ENCODE measurements around the gene IFITM2.

Gene IFITM2

DNA sequence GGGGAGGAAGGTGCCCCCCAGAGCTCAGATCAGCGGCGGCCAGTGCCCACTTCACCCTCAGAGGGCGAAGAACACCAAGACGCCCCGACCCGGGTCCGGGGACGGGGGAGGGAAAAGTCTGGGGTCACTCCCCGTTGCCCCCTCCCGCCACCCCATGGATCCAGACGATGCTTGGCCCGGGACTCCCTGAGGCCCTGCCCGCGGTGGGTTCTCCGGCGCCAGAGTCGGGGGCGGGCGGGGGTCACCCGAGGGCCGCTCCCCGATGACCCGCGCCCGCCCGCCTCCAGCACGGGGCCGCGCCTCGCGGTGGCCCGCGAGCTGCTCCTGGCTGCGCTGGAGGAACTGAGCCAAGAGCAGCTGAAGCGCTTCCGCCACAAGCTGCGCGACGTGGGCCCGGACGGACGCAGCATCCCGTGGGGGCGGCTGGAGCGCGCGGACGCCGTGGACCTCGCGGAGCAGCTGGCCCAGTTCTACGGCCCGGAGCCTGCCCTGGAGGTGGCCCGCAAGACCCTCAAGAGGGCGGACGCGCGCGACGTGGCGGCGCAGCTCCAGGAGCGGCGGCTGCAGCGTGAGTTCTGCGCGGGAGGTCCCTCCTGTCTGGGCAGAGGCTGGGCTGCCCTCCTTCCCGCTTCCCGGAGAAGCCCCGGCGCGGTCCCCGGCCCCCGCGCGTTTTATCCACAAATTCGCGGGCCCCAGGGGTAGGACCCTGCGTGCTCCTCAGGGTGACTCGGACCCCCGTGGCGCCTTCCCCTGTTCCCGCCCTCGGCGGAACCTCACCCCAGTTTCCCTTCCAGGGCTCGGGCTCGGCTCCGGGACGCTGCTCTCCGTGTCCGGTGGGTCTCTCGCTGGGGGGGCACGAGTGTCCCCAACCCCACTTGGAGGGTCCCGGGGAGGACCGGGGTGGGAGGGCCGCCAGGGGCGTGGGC lies 28.3 kb upstream of the IFITM2 start:
- TF ChIP-seq, protein P1, sequence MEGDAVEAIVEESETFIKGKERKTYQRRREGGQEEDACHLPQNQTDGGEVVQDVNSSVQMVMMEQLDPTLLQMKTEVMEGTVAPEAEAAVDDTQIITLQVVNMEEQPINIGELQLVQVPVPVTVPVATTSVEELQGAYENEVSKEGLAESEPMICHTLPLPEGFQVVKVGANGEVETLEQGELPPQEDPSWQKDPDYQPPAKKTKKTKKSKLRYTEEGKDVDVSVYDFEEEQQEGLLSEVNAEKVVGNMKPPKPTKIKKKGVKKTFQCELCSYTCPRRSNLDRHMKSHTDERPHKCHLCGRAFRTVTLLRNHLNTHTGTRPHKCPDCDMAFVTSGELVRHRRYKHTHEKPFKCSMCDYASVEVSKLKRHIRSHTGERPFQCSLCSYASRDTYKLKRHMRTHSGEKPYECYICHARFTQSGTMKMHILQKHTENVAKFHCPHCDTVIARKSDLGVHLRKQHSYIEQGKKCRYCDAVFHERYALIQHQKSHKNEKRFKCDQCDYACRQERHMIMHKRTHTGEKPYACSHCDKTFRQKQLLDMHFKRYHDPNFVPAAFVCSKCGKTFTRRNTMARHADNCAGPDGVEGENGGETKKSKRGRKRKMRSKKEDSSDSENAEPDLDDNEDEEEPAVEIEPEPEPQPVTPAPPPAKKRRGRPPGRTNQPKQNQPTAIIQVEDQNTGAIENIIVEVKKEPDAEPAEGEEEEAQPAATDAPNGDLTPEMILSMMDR (IDR thresholded peaks at IDR 0.05; ENCODE audit: borderline replicate concordance, insufficient read depth, low read depth, low read length) = no peak
- no peak overlapping the region for H3K4me3 ChIP-seq (ENCODE audit: low read depth, low read length)

DNA sequence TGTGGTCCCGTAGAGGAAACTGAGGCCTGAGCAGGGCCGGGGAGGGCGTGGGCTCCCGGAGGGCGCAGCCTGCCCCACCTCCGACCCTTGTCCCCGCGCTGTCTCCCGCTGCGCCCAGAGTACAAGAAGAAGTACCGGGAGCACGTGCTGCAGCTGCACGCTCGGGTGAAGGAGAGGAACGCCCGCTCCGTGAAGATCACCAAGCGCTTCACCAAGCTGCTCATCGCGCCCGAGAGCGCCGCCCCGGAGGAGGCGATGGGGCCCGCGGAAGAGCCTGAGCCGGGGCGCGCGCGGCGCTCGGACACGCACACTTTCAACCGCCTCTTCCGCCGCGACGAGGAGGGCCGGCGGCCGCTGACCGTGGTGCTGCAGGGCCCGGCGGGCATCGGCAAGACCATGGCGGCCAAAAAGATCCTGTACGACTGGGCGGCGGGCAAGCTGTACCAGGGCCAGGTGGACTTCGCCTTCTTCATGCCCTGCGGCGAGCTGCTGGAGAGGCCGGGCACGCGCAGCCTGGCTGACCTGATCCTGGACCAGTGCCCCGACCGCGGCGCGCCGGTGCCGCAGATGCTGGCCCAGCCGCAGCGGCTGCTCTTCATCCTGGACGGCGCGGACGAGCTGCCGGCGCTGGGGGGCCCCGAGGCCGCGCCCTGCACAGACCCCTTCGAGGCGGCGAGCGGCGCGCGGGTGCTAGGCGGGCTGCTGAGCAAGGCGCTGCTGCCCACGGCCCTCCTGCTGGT lies 27.5 kb upstream of the IFITM2 start:
- TF ChIP-seq, protein P1 (IDR thresholded peaks at IDR 0.05; ENCODE audit: borderline replicate concordance, insufficient read depth, low read depth, low read length) = no peak
- no peak overlapping the region for H3K4me3 ChIP-seq (ENCODE audit: low read depth, low read length)

DNA sequence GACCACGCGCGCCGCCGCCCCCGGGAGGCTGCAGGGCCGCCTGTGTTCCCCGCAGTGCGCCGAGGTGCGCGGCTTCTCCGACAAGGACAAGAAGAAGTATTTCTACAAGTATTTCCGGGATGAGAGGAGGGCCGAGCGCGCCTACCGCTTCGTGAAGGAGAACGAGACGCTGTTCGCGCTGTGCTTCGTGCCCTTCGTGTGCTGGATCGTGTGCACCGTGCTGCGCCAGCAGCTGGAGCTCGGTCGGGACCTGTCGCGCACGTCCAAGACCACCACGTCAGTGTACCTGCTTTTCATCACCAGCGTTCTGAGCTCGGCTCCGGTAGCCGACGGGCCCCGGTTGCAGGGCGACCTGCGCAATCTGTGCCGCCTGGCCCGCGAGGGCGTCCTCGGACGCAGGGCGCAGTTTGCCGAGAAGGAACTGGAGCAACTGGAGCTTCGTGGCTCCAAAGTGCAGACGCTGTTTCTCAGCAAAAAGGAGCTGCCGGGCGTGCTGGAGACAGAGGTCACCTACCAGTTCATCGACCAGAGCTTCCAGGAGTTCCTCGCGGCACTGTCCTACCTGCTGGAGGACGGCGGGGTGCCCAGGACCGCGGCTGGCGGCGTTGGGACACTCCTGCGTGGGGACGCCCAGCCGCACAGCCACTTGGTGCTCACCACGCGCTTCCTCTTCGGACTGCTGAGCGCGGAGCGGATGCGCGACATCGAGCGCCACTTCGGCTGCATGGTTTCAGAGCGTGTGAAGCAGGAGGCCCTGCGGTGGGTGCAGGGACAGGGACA lies 26.7 kb upstream of the IFITM2 start:
- H3K4me3 ChIP-seq (ENCODE audit: low read depth, low read length) = no peak overlapping the region
- TF ChIP-seq, protein P1 (IDR thresholded peaks at IDR 0.05; ENCODE audit: borderline replicate concordance, insufficient read depth, low read depth, low read length) = no peak

DNA sequence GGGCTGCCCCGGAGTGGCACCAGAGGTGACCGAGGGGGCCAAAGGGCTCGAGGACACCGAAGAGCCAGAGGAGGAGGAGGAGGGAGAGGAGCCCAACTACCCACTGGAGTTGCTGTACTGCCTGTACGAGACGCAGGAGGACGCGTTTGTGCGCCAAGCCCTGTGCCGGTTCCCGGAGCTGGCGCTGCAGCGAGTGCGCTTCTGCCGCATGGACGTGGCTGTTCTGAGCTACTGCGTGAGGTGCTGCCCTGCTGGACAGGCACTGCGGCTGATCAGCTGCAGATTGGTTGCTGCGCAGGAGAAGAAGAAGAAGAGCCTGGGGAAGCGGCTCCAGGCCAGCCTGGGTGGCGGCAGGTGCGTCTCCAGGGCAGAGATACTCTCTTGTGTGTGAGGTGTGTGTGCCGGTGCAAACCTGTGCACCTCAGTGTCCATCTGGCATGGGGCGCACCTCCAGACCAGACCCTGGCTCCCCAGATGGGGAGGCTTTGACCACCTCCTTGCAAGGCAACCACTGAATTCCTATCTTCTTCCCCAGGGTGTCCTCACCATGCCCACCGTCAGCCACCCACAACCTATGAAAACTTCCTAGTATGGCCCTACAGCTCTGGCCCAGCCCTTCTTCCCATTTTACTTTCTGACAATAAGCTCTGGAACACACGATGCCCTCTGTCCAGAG lies 26.0 kb upstream of the IFITM2 start:
- H3K4me3 ChIP-seq (ENCODE audit: low read depth, low read length) = no peak overlapping the region
- TF ChIP-seq, protein P1 (IDR thresholded peaks at IDR 0.05; ENCODE audit: borderline replicate concordance, insufficient read depth, low read depth, low read length) = no peak

DNA sequence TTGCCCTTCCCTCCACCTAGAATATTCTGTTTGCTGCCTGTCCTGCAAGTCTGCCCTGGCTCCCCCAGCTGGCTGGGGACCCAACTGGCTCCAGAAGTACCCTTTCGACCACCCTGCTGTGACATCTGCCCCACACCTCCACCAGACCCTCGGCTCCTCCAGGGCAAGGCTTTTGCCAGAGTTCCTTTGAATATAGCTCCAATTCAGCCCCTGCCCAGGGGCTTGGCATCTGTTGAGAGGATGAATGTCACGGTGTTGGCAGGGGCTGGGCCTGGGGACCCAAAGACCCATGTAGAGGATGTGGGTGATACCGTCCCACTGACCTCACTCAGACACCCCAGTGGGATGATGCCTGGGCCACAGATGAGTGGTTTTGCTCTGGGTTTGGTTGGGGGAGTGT lies 25.4 kb upstream of the IFITM2 start:
- H3K4me3 ChIP-seq (ENCODE audit: low read depth, low read length) = no peak overlapping the region
- TF ChIP-seq, protein P1 (IDR thresholded peaks at IDR 0.05; ENCODE audit: borderline replicate concordance, insufficient read depth, low read depth, low read length) = no peak

DNA sequence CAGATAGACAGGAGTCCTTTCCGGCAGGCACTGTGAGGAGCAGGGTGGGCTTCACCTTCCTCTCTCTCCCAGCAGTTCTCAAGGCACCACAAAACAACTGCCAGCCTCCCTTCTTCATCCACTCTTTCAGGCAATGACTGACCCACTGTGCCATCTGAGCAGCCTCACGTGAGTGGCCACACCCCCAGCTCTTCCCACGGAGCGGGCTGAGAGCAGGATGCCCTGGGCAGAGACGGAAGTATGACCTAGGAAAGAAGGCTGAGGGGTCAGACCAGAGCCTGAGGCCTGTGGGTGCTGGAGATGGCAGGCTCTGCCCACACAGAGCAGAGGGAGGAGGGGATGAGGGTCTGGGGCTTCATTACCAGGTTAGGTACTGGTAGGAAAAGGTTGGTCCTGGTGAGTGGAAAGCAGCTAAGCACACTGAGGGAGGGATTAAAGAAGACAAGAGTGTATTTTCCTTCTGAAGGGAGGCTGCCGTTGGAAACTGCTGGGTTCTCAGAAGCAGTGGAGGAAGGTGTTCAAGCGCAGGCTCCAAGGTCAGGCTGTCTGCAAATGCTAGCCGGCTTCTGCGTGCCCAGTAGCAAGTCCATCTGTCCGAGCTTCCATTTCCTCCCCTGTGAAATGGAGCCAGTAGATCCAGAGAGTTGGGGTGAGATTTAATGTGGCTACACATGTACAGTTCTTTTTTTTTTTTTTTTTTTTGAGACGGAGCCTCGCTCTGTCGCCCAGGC lies 24.8 kb upstream of the IFITM2 start:
- TF ChIP-seq, protein P1 (IDR thresholded peaks at IDR 0.05; ENCODE audit: borderline replicate concordance, insufficient read depth, low read depth, low read length) = no peak

More for the DNA sequence above, 24.8 kb upstream of the IFITM2 start:
- H3K4me3 ChIP-seq (ENCODE audit: low read depth, low read length) = no peak overlapping the region
